GM18526 (cell line): ENCODE data around the gene ATG2A.

Source experiments
- POLR2A ChIP-seq: IDR thresholded peaks from 3 replicates; pipeline ENCODE4 v1.6.1; 2011; ENCODE audit not compliant: insufficient read length; ENCODE audit errors: extremely low read depth

The ATG2A gene

GRCh38 chr11:64884019-64884418, 33.0 kb downstream of the ATG2A start:
- TF ChIP-seq POLR2A: no peak

- TF ChIP-seq POLR2A: no peak
These were observed 33.4 kb downstream of the ATG2A start for GRCh38 chr11:64883575-64883974.

- no peak for TF ChIP-seq POLR2A
These were observed 34.8 kb downstream of the ATG2A start for GRCh38 chr11:64882243-64882642.

- no peak for TF ChIP-seq POLR2A
These were observed 35.5 kb downstream of the ATG2A start for GRCh38 chr11:64881476-64881875.

DNA sequence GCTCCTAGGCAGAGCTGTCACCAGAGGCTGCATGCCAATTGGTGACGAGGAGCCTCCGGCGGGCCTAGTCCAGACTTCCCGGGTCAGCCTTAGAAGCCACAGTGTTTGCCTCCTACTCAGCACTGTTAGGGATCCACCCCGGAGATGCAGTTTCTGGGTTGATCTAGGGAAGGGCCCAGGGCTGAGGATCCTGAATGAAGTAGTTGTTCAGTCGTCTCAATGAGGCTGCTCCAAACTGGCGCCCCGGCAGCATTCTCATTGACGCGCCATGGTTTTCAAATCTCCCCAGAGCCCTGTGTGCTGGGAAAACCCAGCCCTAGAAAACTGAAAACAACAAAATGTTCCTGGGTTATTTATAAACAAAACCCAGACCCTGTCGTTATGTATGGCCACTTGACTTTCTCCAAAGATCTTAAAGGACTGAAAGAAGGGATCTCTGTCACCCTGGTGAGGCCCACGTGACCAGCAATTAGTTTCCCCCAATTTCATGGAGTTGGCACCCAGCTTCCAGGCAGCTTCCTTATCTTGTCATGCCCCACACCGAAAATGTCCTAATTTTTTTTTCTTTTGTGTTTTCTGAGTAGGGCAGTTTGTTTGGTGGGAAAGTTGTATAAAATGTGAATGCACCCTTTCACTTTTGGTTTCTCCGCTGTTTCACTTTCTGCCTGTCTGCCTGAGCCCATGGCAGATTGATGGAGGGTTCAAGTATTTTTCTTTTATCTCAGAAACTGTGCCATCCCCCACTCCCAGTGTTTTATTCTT, 36.6 kb downstream of the ATG2A start:
- TF ChIP-seq POLR2A: no peak

GRCh38 chr11:64879244-64879900, 37.6 kb downstream of the ATG2A start:
- TF ChIP-seq POLR2A: no peak

- TF ChIP-seq POLR2A: peak; percentile 99
These were observed 38.3 kb downstream of the ATG2A start, which contains the start of gene EHD1 for GRCh38 chr11:64878494-64879243. TSS of gene EHD1 (minus strand) at chr11:64878621. CDS start at chr11:64878464, 157 bp downstream.

GRCh38 chr11:64878223-64878493, 38.9 kb downstream of the ATG2A start:
- no peak for TF ChIP-seq POLR2A

DNA sequence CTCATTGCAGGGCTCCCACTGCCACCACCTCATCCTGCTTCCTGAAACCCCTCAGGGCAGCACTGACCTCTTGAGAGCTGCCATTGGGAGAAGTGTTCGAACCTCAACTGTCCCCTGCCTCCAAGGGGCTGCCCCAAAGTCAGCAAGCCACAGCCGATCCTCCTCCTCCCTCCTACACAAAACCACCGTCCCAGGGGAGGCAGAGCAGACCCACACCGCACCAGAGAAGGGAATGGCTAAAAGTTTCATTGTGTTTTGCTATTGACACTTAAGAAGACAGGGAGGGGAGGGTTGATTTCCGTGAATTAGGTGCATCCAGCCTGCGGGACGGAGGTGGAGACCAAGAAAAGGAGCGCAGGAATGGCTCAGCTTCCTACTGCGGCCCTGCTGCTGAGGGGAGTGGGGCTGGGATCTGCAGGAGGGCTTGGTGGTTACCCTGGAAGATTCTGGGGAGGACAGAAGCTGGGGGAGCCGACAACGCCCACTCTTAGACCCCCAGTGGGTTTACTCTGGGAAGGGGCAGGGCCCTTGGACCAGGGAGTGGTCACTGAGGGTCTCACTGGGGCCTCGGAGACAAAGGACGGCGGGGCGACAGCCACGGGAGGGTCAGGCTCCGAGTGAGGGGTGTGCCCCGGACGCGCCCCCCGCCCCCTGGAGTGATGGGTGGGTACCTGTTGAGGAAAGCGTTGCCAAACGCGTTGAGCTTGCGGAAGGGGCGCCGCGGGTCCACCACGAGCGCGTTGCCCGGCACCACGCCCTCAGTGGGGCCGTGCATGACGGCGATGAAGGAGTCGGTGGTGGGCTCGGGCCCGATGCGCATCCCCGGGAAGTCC, 39.4 kb downstream of the ATG2A start:
- TF ChIP-seq POLR2A: no peak

- no peak for TF ChIP-seq POLR2A
These were observed 40.1 kb downstream of the ATG2A start for GRCh38 chr11:64876835-64877341.

DNA sequence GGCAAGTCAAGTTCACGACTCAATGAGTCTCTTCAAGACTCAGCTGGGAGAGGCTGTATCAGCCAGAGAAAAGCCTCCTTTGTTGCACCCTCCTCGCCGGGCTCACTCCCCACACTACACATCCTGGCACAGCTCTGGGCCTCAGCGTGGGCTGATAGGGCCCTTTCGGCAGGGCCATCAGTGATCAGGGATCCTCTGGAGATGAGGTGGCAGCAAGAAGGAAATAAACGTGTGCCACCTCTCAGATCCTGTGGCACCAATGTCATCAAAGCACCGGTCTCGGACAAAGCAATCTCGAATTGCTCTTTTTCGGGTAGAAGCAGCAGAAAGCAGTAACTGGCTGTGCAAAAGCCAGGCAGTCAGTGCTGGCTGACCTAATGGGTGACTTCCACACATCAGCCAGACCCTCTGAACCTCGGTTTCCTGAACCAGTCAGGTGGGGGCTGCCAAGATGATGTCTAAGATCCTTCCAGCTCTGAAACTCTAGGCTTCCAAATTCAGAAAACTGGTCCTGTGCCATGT, 40.7 kb downstream of the ATG2A start:
- no peak for TF ChIP-seq POLR2A

DNA sequence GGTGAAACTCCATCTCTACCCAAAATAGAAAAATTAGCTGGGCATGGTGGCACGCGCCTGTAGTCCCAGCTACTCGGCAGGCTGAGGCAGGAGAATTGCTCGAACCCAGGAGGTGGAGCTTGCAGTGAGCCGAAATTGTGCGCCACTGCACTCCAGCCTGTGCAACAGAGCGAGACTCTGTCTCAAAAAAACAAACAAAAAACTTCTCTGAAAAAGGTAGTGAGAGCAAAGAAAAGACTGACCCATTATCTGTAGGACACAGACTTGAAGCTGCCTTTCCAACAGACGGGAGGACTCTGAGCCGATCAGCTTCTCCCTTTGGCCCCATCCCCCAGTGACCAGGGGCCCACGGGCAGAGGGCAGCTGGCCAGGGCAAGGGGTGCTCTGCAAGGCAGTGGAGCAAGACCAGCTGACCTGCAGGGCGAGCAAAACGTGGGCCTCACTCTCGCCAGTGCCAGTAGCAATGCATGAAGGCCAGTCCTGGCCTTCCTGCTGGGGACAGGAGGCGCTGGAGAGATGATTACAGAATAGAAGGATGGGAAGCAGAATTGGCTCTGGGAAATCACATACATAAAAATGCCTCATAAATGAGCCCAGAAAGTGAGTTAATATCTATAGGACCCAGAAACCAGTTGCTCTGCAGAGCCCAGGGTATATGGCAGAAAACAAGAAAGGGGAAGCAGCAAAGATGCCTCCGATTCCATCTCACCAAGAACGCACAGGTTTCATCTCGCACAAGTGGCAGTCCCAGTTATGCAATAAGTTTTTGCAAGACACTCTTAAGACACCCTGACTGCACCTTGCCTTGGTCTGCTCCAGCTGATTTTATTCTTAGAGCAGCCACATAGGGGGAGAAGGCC, 41.4 kb downstream of the ATG2A start:
- no peak for TF ChIP-seq POLR2A

DNA sequence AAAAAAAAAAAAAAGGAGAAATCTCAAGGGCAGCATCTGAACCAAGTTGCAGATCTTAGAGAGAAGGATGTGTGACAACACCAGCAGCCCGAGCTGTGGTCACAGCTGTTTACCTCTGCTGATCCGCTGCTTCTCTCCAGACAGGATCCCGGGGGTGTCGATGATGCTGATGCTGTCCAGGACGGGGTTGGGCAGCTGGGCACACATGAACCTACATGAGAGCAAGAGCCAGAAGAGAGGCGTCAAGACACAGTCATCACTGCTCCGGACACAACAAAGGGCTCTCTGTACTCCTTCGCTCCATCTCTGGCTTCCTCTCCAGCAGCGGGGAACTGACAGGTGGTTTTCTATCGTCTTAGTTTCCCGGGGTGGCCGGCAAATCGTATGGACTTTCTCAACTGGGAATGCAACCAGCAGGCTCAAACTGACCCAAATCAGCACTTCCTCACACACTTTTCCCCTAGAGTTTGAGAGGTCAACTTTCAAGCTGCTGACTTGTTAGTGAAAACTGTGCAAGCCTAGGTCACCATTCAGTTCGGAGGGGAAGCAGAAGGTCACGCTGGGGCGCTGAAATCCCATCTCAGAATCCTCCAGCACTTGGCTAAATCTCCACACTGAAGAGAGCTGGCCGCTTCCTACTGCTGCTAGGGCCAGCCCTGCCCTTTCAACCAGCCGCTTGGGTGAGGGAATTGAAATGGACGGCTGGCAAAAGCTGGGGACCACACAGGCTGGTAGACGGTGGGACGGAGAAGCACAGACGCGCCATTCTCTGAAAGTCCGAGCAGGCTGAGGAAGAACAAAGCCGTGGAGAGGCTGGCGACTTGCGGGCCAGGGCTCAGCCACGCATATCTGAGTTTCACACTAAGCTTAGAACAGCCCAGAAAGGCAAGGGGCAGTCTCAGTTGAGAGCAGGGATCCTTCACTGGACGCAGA, 42.4 kb downstream of the ATG2A start:
- TF ChIP-seq POLR2A: no peak
